ENCODE data around the gene RIMBP2.

The RIMBP2 gene

DNA sequence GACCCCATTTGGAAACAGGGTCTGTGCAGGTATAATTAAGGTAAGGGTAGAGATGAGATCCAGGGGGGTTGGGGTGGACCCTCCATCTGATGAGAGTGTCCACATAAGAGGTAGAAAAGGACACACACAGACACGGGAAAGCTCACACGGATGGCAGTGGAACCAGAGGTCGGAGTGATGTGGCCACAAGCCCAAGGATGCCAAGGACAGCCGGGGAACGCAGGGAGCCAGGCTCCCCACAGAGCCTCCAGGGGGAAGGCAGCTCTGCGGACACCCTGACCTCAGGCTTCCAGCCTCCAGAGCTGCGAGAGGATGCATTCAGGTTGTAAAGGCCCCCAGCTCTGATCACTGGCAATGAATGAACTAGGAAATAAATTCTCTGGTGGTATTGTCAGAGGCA lies 33.0 kb downstream of the RIMBP2 start:
- ATAC-seq (ENCODE audit: insufficient read depth, low read depth), result no peak
- no peaks in the 10 kb centered on the region for H3K27me3 ChIP-seq (ENCODE audit: insufficient read depth, low read length, poor library complexity)
- H3K4me1 ChIP-seq (ENCODE audit: insufficient read depth, low read length), result no peaks in the 10 kb centered on the region
- H3K4me3 ChIP-seq (ENCODE audit: low read depth in 1 of 2, low read length in 2 of 2), result no peak overlapping the region
- H2AFZ ChIP-seq (ENCODE audit: low read depth, low read length), result no peak overlapping the region
- no peak overlapping the region for H3K4me2 ChIP-seq (ENCODE audit: insufficient read depth, low read length)
- DNase-seq, result no peak
- no peaks in the 10 kb centered on the region; the same call in 1 of the 2 replicates for H4K20me1 ChIP-seq (ENCODE audit: insufficient read depth, low read length)
- H3K27ac ChIP-seq (ENCODE audit: low read length), result no peak overlapping the region
- no peaks in the 10 kb centered on the region for H3K36me3 ChIP-seq (ENCODE audit: insufficient read depth, low read length)
- no peak overlapping the region for H3K9ac ChIP-seq (ENCODE audit: low read depth, low read length)
- no peaks in the 10 kb centered on the region for H3K79me2 ChIP-seq (ENCODE audit: insufficient read depth, low read length)
- no peak for TF ChIP-seq EZH2 (IDR thresholded peaks at IDR 0.05; ENCODE audit: borderline replicate concordance, low read depth, low read length, severe bottlenecking)
- H3K9me3 ChIP-seq (ENCODE audit: insufficient read depth, low read length, severe bottlenecking), result no peaks in the 10 kb centered on the region

GRCh38 chr12:130680451-130680990 lies 35.6 kb downstream of the RIMBP2 start:
- H3K9ac ChIP-seq (ENCODE audit: low read depth, low read length), result no peak overlapping the region
- H4K20me1 ChIP-seq (ENCODE audit: insufficient read depth, low read length), result no peaks in the 10 kb centered on the region
- no peaks in the 10 kb centered on the region for H3K27me3 ChIP-seq (ENCODE audit: insufficient read depth, low read length, poor library complexity)
- H3K4me1 ChIP-seq (ENCODE audit: insufficient read depth, low read length), result no peaks in the 10 kb centered on the region
- H3K4me2 ChIP-seq (ENCODE audit: insufficient read depth, low read length), result no peak overlapping the region
- DNase-seq (no peak), ATAC-seq (ENCODE audit: insufficient read depth, low read depth) (no peak)
- no peak overlapping the region for H3K4me3 ChIP-seq (ENCODE audit: low read depth in 1 of 2, low read length in 2 of 2)
- H3K27ac ChIP-seq (ENCODE audit: low read length), result no peak overlapping the region
- no peak overlapping the region for H2AFZ ChIP-seq (ENCODE audit: low read depth, low read length)
- no peaks in the 10 kb centered on the region for H3K79me2 ChIP-seq (ENCODE audit: insufficient read depth, low read length)
- H3K9me3 ChIP-seq (ENCODE audit: insufficient read depth, low read length, severe bottlenecking), result no peaks in the 10 kb centered on the region
- TF ChIP-seq EZH2 (IDR thresholded peaks at IDR 0.05; ENCODE audit: borderline replicate concordance, low read depth, low read length, severe bottlenecking) (no peak), CTCF (IDR thresholded peaks at IDR 0.05; ENCODE audit: borderline replicate concordance, extremely low read depth, low read length, poor library complexity, severe bottlenecking) (no peak)
- H3K36me3 ChIP-seq (ENCODE audit: insufficient read depth, low read length), result no peaks in the 10 kb centered on the region

DNA sequence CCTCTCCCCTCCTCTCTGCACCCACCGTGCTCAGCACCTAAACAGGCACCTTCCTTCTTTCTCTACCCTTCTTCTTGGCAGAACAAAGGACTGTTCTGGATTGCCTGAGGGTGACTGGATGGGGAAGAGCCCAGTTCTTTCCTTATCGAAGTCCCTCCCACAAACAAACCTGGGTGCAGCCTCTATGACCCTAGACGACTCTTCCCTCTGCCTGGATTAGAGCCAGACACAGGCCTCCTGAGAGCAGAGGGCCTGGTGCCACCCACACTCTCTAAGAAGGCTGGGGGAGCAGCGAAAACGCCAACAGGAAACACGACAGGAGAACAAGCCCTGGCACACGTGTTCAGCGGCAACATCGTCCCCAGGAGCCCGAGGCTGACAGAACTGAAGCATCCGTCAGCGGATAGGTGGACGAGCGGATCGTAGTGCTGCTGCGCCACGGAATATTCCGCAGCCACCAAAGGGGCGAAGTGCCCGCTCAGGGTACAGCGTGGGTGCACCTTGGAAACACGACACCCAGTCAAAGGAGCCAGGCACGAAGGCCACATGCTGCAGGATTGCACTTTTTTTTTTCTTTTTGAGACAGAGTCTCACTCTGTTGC lies 38.0 kb downstream of the RIMBP2 start:
- no peak for ATAC-seq (ENCODE audit: insufficient read depth, low read depth)
- Histone ChIP-seq H3K79me2 (ENCODE audit: insufficient read depth, low read length) (no peaks in the 10 kb centered on the region), H3K9ac (ENCODE audit: low read depth, low read length) (no peak overlapping the region), H4K20me1 (ENCODE audit: insufficient read depth, low read length) (no peaks in the 10 kb centered on the region), H3K27ac (ENCODE audit: low read length) (no peak overlapping the region), H3K36me3 (ENCODE audit: insufficient read depth, low read length) (no peaks in the 10 kb centered on the region), H2AFZ (ENCODE audit: low read depth, low read length) (no peak overlapping the region), H3K4me3 (ENCODE audit: low read depth in 1 of 2, low read length in 2 of 2) (no peak overlapping the region), H3K4me2 (ENCODE audit: insufficient read depth, low read length) (no peak overlapping the region), H3K9me3 (ENCODE audit: insufficient read depth, low read length, severe bottlenecking) (no peaks in the 10 kb centered on the region), H3K27me3 (ENCODE audit: insufficient read depth, low read length, poor library complexity) (no peaks in the 10 kb centered on the region), H3K4me1 (ENCODE audit: insufficient read depth, low read length) (no peaks in the 10 kb centered on the region)
- DNase-seq, result no peak
- TF ChIP-seq CTCF (IDR thresholded peaks at IDR 0.05; ENCODE audit: borderline replicate concordance, extremely low read depth, low read length, poor library complexity, severe bottlenecking) (no peak), EZH2 (IDR thresholded peaks at IDR 0.05; ENCODE audit: borderline replicate concordance, low read depth, low read length, severe bottlenecking) (no peak)

GRCh38 chr12:130675791-130676190 lies 40.3 kb downstream of the RIMBP2 start:
- DNase-seq (no peak), ATAC-seq (ENCODE audit: insufficient read depth, low read depth) (no peak)
- Histone ChIP-seq H3K4me3 (ENCODE audit: low read depth in 1 of 2, low read length in 2 of 2) (no peak overlapping the region), H3K36me3 (ENCODE audit: insufficient read depth, low read length) (no peaks in the 10 kb centered on the region), H3K9ac (ENCODE audit: low read depth, low read length) (no peak overlapping the region), H2AFZ (ENCODE audit: low read depth, low read length) (no peak overlapping the region), H3K4me1 (ENCODE audit: insufficient read depth, low read length) (no peaks in the 10 kb centered on the region), H3K27me3 (ENCODE audit: insufficient read depth, low read length, poor library complexity) (no peaks in the 10 kb centered on the region), H3K27ac (ENCODE audit: low read length) (no peak overlapping the region), H3K4me2 (ENCODE audit: insufficient read depth, low read length) (no peak overlapping the region), H3K9me3 (ENCODE audit: insufficient read depth, low read length, severe bottlenecking) (no peaks in the 10 kb centered on the region), H4K20me1 (ENCODE audit: insufficient read depth, low read length) (no peaks in the 10 kb centered on the region), H3K79me2 (ENCODE audit: insufficient read depth, low read length) (no peaks in the 10 kb centered on the region)
- no peak for TF ChIP-seq CTCF (IDR thresholded peaks at IDR 0.05; ENCODE audit: borderline replicate concordance, extremely low read depth, low read length, poor library complexity, severe bottlenecking)
- TF ChIP-seq EZH2 (IDR thresholded peaks at IDR 0.05; ENCODE audit: borderline replicate concordance, low read depth, low read length, severe bottlenecking), result no peak
